ENCODE measurements around the gene PIGH. TPM values are rescaled to one million over a fixed set of nuclear protein-coding genes. Genes with fewer than 3 reads are reported as not detected.

The PIGH gene
- total and polyA plus RNA-seq, 10 of the 15 experiments (the other 5 are each of a cell fraction or from before 2014, with no cell fraction given): 15.5 to 46.6 (median 22.3) TPM

- Histone ChIP-seq H3K27me3 (replicated peaks in 1 of 2; ENCODE audit: control insufficient read depth in 2 of 2, insufficient read depth in 2 of 2, low read length in 1 of 2) (no peaks in the 10 kb centered on the region), H3K4me2 (ENCODE audit: control insufficient read depth, insufficient read depth) (no peak overlapping the region), H3K4me3 (no peak overlapping the region), H2AFZ (ENCODE audit: control insufficient read depth, low read depth, low read length) (no peak overlapping the region), H3K27ac (ENCODE audit: control insufficient read depth, insufficient read depth) (no peak overlapping the region), H4K20me1 (ENCODE audit: control insufficient read depth, insufficient read depth) (no peaks in the 10 kb centered on the region), H3K4me1 (ENCODE audit: control insufficient read depth, insufficient read depth, low read length) (no peaks in the 10 kb centered on the region), H3K9ac (ENCODE audit: control insufficient read depth, insufficient read depth, low read length) (no peak overlapping the region), H3K36me3 (ENCODE audit: control insufficient read depth in 2 of 2, insufficient read depth in 2 of 2, low read length in 1 of 2) (peaks cover 0 to 8% of the 10 kb centered on the region in 2 experiments; a peak in 1 of 4 replicates), H3K79me2 (ENCODE audit: control insufficient read depth, insufficient read depth, low read length) (no peaks in the 10 kb centered on the region), H3K9me3 (replicated peaks; ENCODE audit: control insufficient read depth, insufficient read depth, low read length) (no peaks in the 10 kb centered on the region)
- ChIA-PET CTCF (interaction anchor here (0.6 to 27.6 kb wide), 26 partner anchors 7 to 1939 kb away, joined by 3 to 583 read pairs (median 4); partner anchors contain the start of genes PIGH, RDH11 and RDH12), POLR2A (interaction anchor here (0.9 kb wide), 1 partner anchor 85 kb away, joined by 3 read pairs; no protein-coding TSS in a partner anchor), SMC1A (ENCODE audit: uncharacterized antibody, unreplicated experiment) (interaction anchor here (0.8 to 12.1 kb wide), 22 partner anchors 12 to 198 kb away, joined by 3 to 206 read pairs (median 4); partner anchors contain the start of genes ARG2, PIGH and RDH12), RAD21 (ENCODE audit: unreplicated experiment) (interaction anchor here (0.8 to 11.1 kb wide), 15 partner anchors 12 to 156 kb away, joined by 3 to 153 read pairs (median 4); partner anchors contain the start of genes PIGH and RDH12)
- BruUV-seq (replicated peaks): no TSS peak
- 72% methylated on average over 6 of the region's 6 CpGs for WGBS (ENCODE audit: insufficient coverage, insufficient replicate concordance, low lambda C conversion rate, missing lambda C conversion rate)
- ATAC-seq (peak; percentile 98), DNase-seq (ENCODE audit: low read depth, low spot score) (no peak), FAIRE-seq (peak; percentile 80)
- intact Hi-C loops (cut with micrococcal nuclease; ENCODE audit: unreplicated experiment): loop anchor here (1.0 kb wide), 2 partner anchors 83 to 120 kb away; no protein-coding TSS in a partner anchor
- in situ Hi-C loops (cut with MboI): loop anchor here (5.0 to 10.0 kb wide), 2 partner anchors 83 to 121 kb away; partner anchors contain the start of gene RDH12
- no peak for TF ChIP-seq SMAD1 (IDR thresholded peaks at IDR 0.05; ENCODE audit: low read depth, partially characterized antibody)
- TF ChIP-seq TCF7 (IDR thresholded peaks at IDR 0.05; ENCODE audit: borderline replicate concordance): no peak
- TF ChIP-seq, protein P1, sequence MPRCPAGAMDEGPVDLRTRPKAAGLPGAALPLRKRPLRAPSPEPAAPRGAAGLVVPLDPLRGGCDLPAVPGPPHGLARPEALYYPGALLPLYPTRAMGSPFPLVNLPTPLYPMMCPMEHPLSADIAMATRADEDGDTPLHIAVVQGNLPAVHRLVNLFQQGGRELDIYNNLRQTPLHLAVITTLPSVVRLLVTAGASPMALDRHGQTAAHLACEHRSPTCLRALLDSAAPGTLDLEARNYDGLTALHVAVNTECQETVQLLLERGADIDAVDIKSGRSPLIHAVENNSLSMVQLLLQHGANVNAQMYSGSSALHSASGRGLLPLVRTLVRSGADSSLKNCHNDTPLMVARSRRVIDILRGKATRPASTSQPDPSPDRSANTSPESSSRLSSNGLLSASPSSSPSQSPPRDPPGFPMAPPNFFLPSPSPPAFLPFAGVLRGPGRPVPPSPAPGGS (IDR thresholded peaks at IDR 0.05; ENCODE audit: borderline replicate concordance, insufficient read depth, low read depth, low read length, poor library complexity, severe bottlenecking): no peak
- no peak for TF ChIP-seq SREBF2 (IDR thresholded peaks at IDR 0.05; ENCODE audit: low read length)
- no peak for TF ChIP-seq NRF1 (conservative IDR thresholded peaks at IDR 0.05; ENCODE audit: low read depth, low read length)
- TF ChIP-seq DPF2 (IDR thresholded peaks at IDR 0.05): no peak
- no peak for TF ChIP-seq TCF12 (IDR thresholded peaks at IDR 0.05; ENCODE audit: low read depth, low read length)
- no peak for TF ChIP-seq CUX1 (IDR thresholded peaks at IDR 0.05; ENCODE audit: insufficient replicate concordance, low read depth, low read length)
- peak; percentile 95 for TF ChIP-seq SMC3 (IDR thresholded peaks at IDR 0.05; ENCODE audit: borderline replicate concordance, low read length)
- TF ChIP-seq NR2C1 (IDR thresholded peaks at IDR 0.05): no peak
- TF ChIP-seq POLR2AphosphoS2 (IDR thresholded peaks at IDR 0.05; ENCODE audit: low read depth, low read length): no peak
- no peak for TF ChIP-seq ZZZ3 (IDR thresholded peaks at IDR 0.05; ENCODE audit: control insufficient read depth, insufficient read length, low read depth)
- TF ChIP-seq SPI1 (IDR thresholded peaks at IDR 0.05; ENCODE audit: borderline replicate concordance, insufficient read depth, low read depth, low read length): no peak
Measured at GRCh38 chr14:67583711-67584644, 16.1 kb downstream of the PIGH start.
